Hepatocyte (in vitro differentiated cells): ENCODE data around the gene ZNF595.
"Not testable (repeated sequence)": the region's sequence is repeated elsewhere in the genome, so short reads cannot be mapped to it uniquely, and the experiment has no call there.

Experiments
- EZH2phosphoT487 ChIP-seq: fragments of 200-600 bp; sonication (generic); IDR thresholded peaks from one replicate; pipeline ENCODE4 v1.6.1; 2018; ENCODE audit warnings: antibody characterized with exemption, mild to moderate bottlenecking, low read depth, moderate library complexity; ENCODE audit not compliant: unreplicated experiment, severe bottlenecking
- TF ChIP-seq, protein P1 (sequence below): fragments of 200-600 bp; sonication (generic); IDR thresholded peaks from 2 replicates; pipeline ENCODE4 v1.5.1; 2016; ENCODE audit warnings: antibody characterized with exemption, mild to moderate bottlenecking; ENCODE audit not compliant: poor library complexity

DNA sequence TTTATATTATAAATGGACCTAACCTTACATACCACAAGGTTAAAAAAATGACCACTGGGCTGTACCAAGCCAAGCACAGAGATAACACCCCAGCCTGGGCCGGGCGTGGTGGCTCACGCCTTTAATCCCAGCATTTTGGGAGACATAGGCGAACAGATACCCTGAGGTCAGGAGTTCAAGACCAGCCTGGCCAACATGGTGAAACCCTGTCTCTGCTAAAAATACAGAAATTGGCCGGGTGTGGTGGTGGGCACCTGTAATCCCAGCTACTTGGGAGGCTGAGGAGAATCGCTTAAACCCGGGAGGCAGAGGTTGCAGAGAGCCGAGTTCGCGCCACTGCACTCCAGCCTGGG lies 70.8 kb downstream of the ZNF595 start:
- TF ChIP-seq, protein P1, sequence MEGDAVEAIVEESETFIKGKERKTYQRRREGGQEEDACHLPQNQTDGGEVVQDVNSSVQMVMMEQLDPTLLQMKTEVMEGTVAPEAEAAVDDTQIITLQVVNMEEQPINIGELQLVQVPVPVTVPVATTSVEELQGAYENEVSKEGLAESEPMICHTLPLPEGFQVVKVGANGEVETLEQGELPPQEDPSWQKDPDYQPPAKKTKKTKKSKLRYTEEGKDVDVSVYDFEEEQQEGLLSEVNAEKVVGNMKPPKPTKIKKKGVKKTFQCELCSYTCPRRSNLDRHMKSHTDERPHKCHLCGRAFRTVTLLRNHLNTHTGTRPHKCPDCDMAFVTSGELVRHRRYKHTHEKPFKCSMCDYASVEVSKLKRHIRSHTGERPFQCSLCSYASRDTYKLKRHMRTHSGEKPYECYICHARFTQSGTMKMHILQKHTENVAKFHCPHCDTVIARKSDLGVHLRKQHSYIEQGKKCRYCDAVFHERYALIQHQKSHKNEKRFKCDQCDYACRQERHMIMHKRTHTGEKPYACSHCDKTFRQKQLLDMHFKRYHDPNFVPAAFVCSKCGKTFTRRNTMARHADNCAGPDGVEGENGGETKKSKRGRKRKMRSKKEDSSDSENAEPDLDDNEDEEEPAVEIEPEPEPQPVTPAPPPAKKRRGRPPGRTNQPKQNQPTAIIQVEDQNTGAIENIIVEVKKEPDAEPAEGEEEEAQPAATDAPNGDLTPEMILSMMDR = not testable (repeated sequence)
- TF ChIP-seq EZH2phosphoT487 = not testable (repeated sequence)
